ENCODE results near the gene CD200R1L.

The CD200R1L gene

DNA sequence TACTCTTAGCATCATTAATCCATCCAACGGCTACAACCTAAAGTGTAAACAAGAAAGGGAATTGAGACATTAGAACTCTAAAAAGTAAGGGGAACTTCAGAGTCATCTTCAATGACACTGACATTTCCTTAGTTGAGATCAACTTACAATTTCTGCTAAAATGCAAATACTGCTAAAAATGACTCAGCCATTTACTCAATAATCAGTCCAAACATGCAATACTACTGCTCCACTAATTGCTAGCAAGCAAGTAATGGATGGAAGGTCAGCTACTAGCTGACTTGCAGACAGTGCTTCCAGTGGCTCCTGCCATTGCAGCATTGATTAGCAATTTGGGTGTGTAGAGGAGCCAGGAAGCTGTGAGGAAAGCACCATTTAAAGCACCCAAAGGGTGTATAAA lies 28.4 kb downstream of the CD200R1L start:
- DNase-seq (ENCODE audit: low read depth), result no peak

DNA sequence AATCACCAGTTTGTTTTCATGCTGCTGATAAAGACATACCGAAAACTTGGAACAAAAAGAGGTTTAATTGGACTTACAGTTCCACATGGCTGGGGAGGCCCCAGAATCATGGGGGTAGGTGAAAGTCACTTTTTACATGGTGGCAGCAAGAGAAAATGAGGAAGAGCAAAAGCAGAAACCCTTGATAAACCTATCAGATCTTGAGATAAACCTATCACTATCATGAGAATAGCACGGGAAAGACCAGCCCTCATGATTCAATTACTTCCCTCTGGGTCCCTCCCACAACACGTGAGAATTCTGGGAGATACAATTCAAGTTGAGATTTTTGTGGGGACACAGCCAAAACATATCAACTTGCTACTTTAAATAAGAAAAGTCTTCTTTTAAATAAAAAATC lies 28.9 kb downstream of the CD200R1L start:
- DNase-seq (ENCODE audit: low read depth), result no peak

DNA sequence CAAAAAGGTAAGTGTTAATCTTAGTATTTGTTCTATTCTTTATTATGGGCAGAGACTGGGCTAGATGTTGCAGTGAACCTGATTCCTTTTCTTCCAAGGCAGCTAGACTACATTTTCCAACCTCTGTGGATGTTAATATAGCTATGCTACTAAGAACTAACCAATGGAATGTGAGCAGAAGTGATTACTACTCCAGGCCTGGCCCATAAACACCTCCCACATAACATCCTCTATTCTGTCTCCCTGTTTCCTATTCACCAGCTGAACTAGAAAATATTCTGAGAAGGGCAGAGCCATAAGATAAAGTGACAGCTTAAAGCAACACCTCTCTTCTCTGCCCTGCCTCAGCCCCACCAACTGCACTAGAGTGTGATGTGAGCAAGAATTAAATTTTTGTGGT lies 29.4 kb downstream of the CD200R1L start:
- no peak for DNase-seq (ENCODE audit: low read depth)

DNA sequence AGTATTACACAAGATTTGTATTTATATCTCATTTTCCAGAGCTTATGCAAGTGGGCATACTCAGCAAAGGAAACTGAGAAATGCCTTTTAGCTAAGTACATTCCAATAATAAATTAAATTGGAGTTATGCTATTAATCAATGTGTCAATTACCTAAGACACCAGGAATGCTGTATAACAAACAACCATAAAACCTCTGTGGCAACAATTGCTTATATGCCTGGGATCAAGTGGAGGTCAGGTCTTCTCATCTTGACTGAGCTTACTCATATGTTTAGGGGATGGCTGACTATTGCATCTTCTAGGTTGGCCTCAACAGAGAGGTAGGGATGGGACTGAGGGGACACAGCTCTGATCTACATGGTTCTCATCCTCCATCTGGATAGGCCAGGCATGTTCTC lies 30.7 kb downstream of the CD200R1L start:
- no peak for DNase-seq (ENCODE audit: low read depth)

DNA sequence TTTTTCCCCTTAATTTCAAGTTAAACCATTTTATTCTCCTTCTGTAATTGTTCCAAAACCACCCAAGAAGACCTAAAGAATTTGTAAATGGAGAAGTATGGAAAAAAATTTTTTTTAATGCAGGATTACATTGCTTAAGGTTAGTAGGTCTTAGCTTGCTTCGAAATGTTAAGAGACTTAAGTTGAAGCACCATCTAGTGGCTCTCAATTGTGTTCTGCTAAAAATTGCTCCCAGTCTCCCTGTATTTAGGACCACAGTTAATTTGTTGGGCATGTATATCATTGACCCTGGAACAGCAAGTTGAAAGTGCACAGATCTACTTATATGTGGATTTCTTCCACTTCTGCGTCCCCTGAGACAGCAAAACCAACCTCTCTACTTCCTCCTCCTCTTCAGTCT lies 32.4 kb downstream of the CD200R1L start:
- no peak for DNase-seq (ENCODE audit: low read depth)

DNA sequence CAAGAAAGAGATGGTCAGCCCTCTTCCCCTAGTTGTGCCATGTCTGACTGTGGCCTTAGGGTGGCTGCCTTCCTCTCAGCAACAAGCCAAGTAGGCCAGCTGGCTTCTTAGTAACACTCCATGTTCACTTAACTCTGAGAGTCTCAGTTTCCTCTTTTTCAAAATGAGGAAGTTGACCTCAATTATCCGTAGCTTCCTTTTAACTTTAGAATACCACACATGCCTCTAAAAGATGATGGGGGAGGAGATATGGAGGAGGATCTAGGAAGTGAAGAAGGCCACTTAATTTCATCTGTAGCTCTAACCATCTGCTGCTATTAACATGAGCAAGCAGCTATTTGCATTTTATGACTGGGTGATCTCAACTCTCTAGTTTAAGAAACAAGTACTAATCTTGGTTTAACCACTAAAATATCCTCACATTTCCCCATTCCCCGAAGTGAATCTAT lies 32.9 kb downstream of the CD200R1L start:
- DNase-seq (ENCODE audit: low read depth), result no peak

DNA sequence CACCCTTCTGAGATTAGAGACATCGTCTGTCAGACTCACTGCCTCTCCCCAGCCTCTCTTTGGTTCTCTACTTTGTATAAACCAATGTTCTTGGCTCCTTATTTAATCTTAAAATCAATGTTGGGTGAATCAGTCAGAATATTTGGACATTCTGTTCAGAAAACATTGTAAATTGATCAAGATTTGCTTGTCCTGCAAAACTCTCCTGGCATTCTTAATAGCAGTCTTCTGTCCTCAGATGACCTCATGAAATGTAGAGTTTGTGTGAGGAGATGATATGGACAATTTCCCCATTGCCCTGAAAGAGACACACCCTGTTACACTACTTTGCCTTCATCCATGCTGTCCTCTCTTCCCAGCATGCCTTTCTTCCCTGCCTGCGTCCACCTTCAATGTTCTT lies 33.6 kb downstream of the CD200R1L start:
- DNase-seq (ENCODE audit: low read depth), result no peak

DNA sequence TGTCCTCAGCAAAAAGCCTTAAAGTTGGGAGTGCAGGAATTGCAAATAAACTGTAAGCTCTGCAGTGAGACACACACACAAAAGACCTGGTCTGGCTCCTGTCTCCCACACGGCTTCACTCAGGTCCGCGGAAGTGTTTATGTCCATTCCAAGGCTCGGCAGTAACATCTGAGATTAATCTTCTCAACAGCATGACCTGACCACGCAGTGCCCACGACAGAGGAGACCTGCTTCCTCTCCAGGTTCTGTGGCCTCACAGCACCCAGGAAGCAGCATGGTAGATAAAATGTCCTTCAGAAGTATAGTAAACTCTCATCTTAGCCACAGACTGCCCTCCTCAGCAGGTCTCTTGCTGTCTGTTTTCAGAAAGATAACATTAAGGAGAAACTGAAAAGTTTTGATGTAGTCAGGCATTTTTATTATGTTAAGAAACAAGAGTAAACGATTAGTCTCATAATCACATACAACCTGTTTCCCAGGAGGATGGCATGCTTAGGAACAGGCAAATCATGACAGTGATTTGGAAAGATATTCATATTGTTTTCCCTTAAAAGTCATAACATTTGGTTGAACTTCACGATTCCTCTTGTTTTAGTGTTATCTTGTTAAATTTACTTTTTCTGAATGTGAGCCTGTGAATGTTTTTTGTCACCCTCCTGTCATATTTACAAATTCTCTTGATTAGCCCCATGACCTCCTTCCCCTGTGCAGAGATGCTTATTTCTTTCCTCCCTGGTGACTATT lies 34.6 kb downstream of the CD200R1L start:
- DNase-seq (ENCODE audit: low read depth), result no peak

DNA sequence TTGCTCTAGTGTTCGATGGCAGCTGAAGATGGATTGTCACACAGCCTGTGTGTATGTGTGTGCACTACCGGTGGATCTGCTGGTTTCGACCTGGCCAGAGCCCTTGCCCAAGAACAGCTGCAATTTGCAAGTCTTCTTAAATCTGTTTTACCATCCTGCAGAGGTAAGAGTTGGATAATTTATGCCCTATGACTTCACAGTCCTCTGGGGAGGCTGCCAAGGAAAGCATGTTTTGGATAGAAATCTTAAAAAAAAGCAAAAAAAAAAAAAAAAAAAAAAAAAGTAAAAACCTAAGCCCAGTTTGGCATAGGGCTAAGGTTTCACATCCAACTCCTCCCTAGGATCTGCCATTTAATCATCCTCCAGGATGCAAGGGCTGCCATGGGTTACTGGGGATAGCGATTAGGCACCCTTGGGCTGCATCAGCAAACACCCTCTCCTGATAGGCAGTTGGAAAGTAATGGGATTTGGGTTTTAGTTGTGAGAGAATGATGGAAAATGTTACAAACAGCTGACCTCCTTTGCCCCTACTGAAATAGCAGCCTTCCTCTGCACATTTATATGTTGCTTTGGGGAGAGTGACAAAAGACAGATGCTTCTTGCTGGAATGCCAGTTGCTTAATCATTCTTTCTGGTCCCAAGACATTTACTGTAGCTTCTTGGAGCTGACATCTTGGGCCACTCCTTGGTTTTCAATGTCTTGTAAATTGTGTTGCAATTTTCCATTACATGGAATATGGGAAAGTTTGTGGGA lies 35.4 kb downstream of the CD200R1L start:
- no peak for DNase-seq (ENCODE audit: low read depth)

DNA sequence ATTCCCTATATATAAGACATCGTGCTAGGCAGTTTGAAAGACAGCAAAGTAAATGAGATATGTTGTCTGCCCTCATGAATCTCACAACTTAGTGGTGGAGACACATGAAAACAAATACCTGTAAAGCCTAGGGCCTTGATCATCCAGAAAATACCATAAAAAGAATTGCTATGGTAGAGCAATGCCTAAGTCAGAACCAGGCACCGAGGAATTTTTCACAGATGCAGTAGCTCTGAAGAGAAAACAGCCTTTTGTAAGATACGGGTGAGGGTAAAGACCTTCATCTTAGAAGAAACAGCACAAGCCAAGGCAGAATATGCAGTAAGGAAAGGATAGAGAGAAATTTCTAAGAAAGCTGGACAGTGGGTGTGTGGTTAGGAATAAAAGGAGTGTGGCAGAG lies 36.1 kb downstream of the CD200R1L start:
- no peak for DNase-seq (ENCODE audit: low read depth)

DNA sequence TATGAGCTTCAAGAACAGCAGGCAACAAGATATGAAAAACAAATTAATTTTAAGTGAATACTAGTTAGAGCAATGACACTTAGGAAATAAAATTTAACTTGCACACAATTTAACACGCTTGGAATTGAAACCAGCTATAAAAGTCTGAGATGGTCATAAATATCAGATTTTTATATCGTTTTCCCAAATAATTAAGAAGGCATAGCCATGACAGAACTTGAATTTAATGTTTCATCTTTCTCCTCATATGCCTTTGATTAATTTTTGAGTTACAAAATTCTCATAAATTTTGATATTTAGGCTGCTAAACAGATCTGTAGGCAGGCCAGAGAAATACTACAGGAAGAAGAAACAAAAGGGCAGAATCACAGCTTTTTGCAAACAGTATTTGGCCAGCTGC lies 38.5 kb downstream of the CD200R1L start:
- DNase-seq (ENCODE audit: low read depth), result no peak

DNA sequence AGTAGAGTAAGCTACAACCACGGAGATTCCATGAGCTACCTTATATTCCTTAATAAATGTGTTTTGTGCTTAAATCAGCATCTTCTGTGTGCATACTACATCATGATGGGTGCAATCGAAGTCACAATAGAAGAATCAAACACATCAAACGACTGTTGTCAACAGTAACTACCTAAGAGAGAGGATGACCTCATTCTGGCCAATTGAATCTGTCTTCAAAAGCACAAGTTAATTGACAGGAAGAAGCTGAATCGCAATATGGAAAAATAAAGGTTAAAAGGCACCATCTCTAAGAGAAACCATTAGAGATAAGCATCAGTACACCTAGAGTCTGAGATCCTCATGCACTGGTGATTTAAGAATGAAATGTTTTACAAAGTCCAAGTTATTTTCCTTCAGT lies 39.0 kb downstream of the CD200R1L start:
- no peak for DNase-seq (ENCODE audit: low read depth)

DNA sequence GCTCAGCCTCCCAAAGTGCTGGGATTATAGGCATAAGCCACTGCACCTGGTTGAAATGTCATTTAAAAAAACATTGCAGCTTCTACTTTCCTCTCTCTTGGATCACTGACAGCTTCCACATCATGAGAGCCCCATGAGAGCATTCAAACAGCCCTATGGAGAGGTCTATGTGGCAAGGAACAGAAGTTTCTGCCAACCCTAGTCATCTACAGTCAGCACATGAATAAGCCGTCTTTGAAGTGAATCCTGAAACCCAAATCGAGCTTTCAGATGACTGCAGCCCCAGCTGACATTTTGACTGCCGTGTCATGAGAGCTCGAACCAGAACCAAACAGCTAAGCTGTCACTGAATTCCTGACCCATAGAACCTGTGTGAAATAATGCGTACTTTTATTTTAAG lies 39.8 kb downstream of the CD200R1L start:
- no peak for DNase-seq (ENCODE audit: low read depth)

DNA sequence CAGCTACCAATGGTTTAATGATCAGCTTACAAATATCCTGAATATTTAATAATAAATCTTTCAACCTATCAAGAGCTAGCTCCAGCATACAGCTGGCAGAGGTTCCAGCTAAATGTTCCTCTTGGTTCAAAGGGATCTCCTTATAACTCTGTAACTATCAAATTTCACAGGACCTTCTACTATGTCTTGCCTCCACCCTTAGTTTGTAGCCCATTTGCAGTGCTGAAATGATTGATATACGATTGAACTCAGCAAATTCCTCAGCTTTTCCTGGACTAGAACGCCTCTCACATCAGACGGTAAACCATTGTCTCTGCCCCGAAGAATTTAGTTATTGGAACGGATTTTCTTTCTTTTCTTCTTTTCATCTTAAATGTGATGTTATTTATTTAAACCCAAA lies 41.5 kb downstream of the CD200R1L start:
- DNase-seq (ENCODE audit: low read depth), result no peak

DNA sequence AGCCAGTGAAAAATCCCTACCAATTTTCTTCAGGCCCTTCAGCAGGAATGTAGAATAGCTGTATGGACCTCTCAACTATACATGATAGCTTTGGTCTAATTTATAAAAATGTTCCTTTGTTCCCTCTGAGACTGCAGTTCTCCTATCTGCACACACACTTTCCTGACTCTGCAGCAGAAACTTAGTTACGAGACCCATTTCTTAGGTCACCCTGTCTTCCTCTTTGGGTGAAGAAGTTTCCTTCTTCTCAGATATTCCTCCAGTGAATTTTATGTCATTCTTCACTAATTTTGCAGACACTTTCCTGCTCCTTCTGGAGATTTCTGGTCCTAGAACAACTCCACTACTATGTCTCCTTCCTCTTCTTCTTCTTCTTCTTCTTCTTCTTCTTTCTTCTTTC lies 42.6 kb downstream of the CD200R1L start:
- DNase-seq (ENCODE audit: low read depth), result no peak

DNA sequence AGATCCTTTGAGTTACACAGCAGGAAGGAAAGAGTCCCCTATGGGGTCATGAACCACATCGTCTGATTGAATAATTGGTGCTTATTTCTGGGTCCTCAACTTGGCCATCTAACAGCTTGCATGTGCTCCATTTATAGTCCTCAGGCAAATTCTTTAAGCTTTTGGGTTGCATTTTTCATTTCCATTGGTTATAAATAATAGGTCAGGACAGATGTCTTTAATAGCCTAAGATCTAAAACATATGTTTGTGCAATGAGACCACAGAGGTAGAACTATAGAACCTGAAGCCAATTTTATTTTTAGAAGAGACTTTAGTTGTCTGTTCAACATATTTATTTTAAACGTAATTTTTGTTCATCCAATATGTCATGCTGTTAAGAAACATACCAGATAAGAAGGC lies 43.2 kb downstream of the CD200R1L start:
- DNase-seq (ENCODE audit: low read depth), result no peak

DNA sequence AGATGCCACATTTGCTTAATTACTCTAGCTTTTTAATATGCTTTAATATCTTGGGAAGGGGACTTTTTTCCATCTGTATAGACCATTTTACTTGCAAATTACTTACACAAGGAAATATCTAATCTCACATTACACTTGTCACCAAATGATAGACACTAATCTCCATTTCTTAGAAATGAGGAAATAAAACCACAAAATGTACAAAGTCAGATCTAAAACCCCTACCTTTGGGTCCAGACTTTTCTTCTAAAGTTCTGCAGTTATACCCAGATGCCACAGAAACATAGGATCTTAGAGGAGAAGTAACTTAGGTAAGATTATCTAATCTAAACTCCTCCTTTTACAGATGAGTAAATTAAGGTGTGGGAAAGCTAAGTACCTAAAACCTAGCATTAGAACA lies 44.3 kb downstream of the CD200R1L start:
- DNase-seq (ENCODE audit: low read depth), result no peak

DNA sequence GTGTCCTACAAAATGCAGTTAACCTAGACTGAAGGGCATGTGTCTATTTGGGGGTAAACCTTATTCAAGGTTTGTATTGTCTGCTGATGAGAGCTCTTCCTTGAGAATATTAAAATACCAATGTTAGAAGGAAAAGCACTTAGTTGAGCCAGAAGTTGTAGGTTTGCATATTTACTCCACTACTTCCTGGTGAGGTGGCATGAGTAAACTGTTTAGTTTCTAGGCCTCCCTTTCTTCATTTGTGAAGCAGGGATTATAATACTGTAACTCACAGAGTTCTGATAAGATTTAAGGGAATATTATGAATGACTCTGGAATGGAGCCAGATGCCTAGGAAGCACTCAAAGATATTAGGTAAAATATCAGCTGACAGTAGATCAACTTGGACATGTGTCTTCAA lies 46.7 kb downstream of the CD200R1L start:
- DNase-seq (ENCODE audit: low read depth), result no peak

DNA sequence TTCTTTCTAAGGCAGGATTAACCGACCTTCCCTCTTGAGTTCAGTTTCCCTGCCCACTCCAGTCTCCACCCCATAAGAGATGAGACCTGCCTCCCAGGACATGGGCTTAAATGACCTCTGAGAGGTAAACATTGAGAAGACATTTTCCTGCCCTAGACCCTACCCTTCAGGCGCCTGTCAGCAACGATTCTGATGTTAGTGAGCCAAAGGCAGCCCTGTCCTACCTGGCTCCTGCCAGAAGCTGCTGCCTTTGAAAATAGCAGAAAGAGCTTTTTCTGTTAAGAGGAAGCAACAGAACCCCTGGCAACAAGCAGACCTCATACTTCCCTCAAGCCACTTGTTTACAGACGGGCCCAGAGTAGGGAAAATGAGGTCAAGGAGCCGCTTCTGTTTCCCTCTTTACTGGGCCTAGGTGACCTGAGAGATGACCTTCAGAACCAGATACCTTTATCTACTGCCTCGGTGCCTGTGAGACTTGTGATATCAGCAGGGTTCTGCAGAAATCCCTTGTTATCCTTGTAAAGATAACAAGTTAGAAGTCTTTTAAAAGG lies 52.0 kb downstream of the CD200R1L start:
- DNase-seq (ENCODE audit: low read depth), result no peak

DNA sequence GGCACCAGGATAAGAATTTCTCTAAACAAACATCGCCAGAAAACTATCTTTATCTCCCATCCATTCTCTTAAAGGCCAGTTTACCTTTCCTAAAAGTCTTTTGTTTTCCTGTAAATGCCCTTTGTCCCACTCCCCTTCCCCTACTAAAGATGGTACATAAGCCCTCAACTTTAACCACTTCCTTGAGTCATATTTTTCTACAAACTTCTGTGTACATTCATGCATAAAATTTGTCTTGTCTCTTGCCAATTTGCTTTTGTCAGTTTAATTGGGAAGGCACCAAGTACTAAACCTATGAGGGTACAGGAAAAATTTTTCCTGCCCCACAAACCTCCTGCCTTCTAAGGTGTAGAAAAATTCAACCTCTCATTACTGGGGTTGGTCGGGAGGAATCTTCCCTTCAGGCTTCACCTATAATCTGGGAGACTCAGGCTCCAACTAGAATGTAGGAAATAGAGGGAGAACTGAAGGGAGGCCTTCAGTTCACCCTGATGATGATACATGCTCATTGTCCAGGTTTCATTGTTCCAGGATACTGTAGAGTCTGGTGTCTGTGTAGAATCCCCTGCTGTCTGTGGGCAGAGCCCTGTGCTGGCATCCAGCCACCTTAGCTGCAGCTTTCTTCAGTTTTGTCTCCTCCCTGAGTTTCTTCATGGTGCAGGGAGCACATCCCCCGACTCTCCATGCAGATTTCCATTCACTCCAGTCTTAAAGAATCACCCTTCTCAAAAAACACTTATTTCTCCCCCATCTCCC lies 53.2 kb downstream of the CD200R1L start:
- no peak for DNase-seq (ENCODE audit: low read depth)

DNA sequence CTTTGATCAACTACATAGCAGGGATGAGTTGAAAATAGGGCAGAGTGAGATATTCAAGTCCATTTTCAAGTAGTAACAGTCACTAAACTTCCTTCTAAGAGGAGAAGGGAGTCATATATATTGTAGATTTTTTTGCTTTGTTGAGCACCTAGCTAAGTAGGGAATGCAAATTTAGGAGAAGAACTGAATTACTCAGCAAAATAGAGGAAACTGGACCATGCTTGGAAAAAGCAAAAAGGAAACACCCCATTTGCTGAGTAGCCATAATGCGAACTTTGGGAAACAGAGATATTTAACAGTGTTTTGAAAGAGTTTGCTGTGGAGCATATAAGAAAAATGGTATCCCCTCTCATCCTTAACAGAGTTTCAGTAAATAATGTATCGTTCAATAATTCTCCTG lies 54.9 kb downstream of the CD200R1L start:
- DNase-seq (ENCODE audit: low read depth), result no peak

DNA sequence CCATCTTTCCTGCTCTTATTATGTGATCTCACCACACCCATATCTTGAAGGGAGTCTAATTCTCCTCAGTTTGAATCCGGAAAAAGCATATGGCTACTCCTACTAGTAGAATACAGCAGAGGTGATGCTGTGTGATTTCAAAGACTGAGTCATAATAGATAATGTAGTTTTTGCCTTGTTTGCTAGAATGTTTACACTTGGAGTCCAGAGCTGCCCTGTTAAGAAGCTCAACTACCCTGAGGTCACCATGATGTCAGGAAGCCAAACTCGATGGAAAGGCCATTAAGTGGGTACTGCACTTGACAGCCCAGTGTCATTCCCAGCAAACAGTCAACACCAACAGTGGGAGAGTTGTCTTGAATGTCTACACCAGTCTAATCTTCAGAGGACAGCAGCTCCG lies 56.9 kb downstream of the CD200R1L start:
- no peak for DNase-seq (ENCODE audit: low read depth)
